Activated CD8-positive, alpha-beta T cell treated with anti-CD3 and anti-CD28 coated beads for 36 hours (primary cell): ENCODE data around the gene ANXA11. TPM values are rescaled to one million over a fixed set of nuclear protein-coding genes. Genes with fewer than 3 reads are reported as not detected.
A peak's percentile ranks its signal among the peaks of the same experiment; 100 is the strongest.

Experiments used
- ATAC-seq: fragments of 200-7000 bp; cut with Tn5 transposase; one replicate; pipeline ENCODE4 v1.10.0; 2021; ENCODE audit warnings: mild to moderate bottlenecking, moderate library complexity
- CTCF ChIA-PET: fragments of 350-600 bp; sonication (Branson Sonifier 250); formaldehyde crosslinking; loops from one replicate; lab custom pipeline; 2021; ENCODE audit warnings: antibody characterized with exemption; lab: Charles Lee
- POLR2A ChIA-PET: fragments of 350-600 bp; sonication (Branson Sonifier 250); formaldehyde crosslinking; loops from one replicate; lab custom pipeline; 2021; ENCODE audit warnings: antibody characterized with exemption; lab: Charles Lee
- DNase-seq: peaks from one replicate; pipeline ENCODE4 v3.0.0-alpha.2; 2020
- H3K27ac Mint-ChIP-seq: one replicate; pipeline ENCODE4 v1.8.0; 2021; ENCODE audit warnings: mild to moderate bottlenecking, mixed read lengths
- H3K27me3 Mint-ChIP-seq: one replicate; pipeline ENCODE4 v1.8.0; 2021; ENCODE audit warnings: mixed read lengths
- H3K36me3 Mint-ChIP-seq: one replicate; pipeline ENCODE4 v1.8.0; 2021; ENCODE audit warnings: low read depth, mixed read lengths
- H3K4me1 Mint-ChIP-seq: one replicate; pipeline ENCODE4 v1.8.0; 2021; ENCODE audit warnings: low read depth, mixed read lengths
- H3K4me3 Mint-ChIP-seq: one replicate; pipeline ENCODE4 v1.8.0; 2021; ENCODE audit warnings: mild to moderate bottlenecking, moderate library complexity, mixed read lengths
- H3K9me3 Mint-ChIP-seq: one replicate; pipeline ENCODE4 v1.8.0; 2021; ENCODE audit warnings: mixed read lengths
- intact Hi-C: fragments of 100-400 bp; cut with micrococcal nuclease; formaldehyde crosslinking; loops from one replicate; pipeline ENCODE4 v1.10.0; 2022
- total RNA-seq, 2 experiments: library from RNA; stranded (reverse); gene quantifications; one replicate each; pipeline ENCODE4 v1.2.3, GENCODE V29; 2021
- TF ChIP-seq, protein P1 (sequence below): fragments of 200-600 bp; IDR thresholded peaks from one replicate; pipeline ENCODE4 v1.8.0; 2022; ENCODE audit warnings: antibody characterized with exemption, mild to moderate bottlenecking

ANXA11 gene
- total RNA-seq, 2 experiments from 2014 or later, result 226 to 238 TPM

GRCh38 chr10:80154978-80155695 is 50.2 kb downstream of the ANXA11 start:
- peak overlapping the region; percentile 68 for H3K27ac Mint-ChIP-seq
- H3K4me3 Mint-ChIP-seq, result no peak overlapping the region
- intact Hi-C loops, result no loop called here

GRCh38 chr10:80154626-80154977 is 50.7 kb downstream of the ANXA11 start:
- ChIA-PET CTCF (interaction anchor here (0.7 to 3.1 kb wide), 4 partner anchors 11 to 73 kb away, joined by 4 to 24 read pairs (median 6); no protein-coding TSS in a partner anchor), POLR2A (no interaction called here)
- Mint-ChIP-seq H3K4me3 (no peak overlapping the region), H3K27me3 (no peaks in the 10 kb centered on the region), H3K4me1 (peaks cover 10% of the 10 kb centered on the region), H3K9me3 (peaks cover 12% of the 10 kb centered on the region), H3K36me3 (peaks cover 91% of the 10 kb centered on the region), H3K27ac (peak overlapping the region; percentile 21)
- TF ChIP-seq, protein P1, sequence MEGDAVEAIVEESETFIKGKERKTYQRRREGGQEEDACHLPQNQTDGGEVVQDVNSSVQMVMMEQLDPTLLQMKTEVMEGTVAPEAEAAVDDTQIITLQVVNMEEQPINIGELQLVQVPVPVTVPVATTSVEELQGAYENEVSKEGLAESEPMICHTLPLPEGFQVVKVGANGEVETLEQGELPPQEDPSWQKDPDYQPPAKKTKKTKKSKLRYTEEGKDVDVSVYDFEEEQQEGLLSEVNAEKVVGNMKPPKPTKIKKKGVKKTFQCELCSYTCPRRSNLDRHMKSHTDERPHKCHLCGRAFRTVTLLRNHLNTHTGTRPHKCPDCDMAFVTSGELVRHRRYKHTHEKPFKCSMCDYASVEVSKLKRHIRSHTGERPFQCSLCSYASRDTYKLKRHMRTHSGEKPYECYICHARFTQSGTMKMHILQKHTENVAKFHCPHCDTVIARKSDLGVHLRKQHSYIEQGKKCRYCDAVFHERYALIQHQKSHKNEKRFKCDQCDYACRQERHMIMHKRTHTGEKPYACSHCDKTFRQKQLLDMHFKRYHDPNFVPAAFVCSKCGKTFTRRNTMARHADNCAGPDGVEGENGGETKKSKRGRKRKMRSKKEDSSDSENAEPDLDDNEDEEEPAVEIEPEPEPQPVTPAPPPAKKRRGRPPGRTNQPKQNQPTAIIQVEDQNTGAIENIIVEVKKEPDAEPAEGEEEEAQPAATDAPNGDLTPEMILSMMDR, result no peak
- no peak for DNase-seq
- ATAC-seq, result no peak
- intact Hi-C loops, result no loop called here

More at GRCh38 chr10:80154978-80155695, 50.2 kb downstream of the ANXA11 start:
- ChIA-PET CTCF (interaction anchor here (2.3 to 3.1 kb wide), 2 partner anchors 11 to 67 kb away, joined by 9 to 24 read pairs; no protein-coding TSS in a partner anchor), POLR2A (no interaction called here)
- Mint-ChIP-seq H3K27me3 (no peaks in the 10 kb centered on the region), H3K4me1 (peaks cover 10% of the 10 kb centered on the region), H3K9me3 (peaks cover 12% of the 10 kb centered on the region), H3K36me3 (peaks cover 90% of the 10 kb centered on the region)
- no peak for DNase-seq
- TF ChIP-seq, protein P1, result no peak
- ATAC-seq, result no peak

DNA sequence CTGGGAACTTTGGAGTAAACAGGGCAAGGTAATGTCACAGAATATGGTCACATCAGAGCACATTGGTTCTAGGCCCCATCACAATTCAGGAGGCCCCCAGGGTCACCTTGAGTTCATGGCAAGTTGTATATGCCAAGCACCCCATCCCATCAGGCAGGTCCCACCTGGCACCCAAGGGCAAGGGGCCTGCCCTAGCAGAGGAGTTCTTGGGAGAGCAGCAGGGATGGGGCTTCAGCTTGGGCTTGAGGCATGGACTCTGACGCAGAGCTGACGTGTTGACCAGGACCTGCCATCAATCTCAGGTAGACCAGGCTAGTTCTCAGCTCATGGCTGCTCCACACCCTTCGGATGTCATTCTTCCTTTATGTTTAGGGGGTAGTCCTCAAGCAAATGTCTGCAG is 51.9 kb downstream of the ANXA11 start:
- Mint-ChIP-seq H3K27ac (peak overlapping the region; percentile 57), H3K4me1 (peaks cover 3% of the 10 kb centered on the region), H3K9me3 (peaks cover 21% of the 10 kb centered on the region), H3K4me3 (no peak overlapping the region), H3K36me3 (peaks cover 91% of the 10 kb centered on the region), H3K27me3 (no peaks in the 10 kb centered on the region)
- TF ChIP-seq, protein P1, result no peak
- DNase-seq, result no peak
- no peak for ATAC-seq
- ChIA-PET CTCF (interaction anchor here (0.6 to 3.1 kb wide), 5 partner anchors 10 to 107 kb away, joined by 3 to 24 read pairs (median 4); no protein-coding TSS in a partner anchor), POLR2A (interaction anchor here (0.5 to 0.8 kb wide), 2 partner anchors 34 to 116 kb away, joined by 3 read pairs; no protein-coding TSS in a partner anchor)
- intact Hi-C loops, result no loop called here

DNA sequence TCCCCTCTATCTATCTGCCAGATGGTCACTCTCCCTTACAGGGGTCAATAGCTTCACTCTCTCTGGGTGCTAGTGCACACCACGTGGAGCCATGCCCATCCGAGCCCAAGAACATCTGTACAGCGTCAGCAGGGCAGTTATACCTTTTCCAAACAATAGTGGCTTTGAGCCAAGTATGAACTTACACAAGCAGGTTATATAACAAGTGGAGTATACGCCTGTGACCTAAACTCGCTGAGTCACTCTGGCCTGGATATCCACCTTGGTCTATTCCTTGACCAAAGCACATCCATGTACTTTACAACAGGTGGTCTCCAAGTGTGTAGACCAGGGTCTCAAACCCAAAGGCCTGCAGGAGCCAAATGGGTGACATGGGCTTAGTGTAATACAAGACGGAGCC is 52.5 kb downstream of the ANXA11 start:
- Mint-ChIP-seq H3K27me3 (no peaks in the 10 kb centered on the region), H3K9me3 (peaks cover 21% of the 10 kb centered on the region), H3K4me3 (no peak overlapping the region), H3K27ac (peak overlapping the region; percentile 70), H3K4me1 (peaks cover 3% of the 10 kb centered on the region), H3K36me3 (peaks cover 85% of the 10 kb centered on the region)
- ChIA-PET POLR2A (interaction anchor here (1.4 kb wide), 1 partner anchor 92 kb away, joined by 3 read pairs; no protein-coding TSS in a partner anchor), CTCF (interaction anchor here (3.1 kb wide), 1 partner anchor 9 kb away, joined by 24 read pairs; no protein-coding TSS in a partner anchor)
- DNase-seq (no peak), ATAC-seq (no peak)
- TF ChIP-seq, protein P1, result no peak
- intact Hi-C loops, result no loop called here

DNA sequence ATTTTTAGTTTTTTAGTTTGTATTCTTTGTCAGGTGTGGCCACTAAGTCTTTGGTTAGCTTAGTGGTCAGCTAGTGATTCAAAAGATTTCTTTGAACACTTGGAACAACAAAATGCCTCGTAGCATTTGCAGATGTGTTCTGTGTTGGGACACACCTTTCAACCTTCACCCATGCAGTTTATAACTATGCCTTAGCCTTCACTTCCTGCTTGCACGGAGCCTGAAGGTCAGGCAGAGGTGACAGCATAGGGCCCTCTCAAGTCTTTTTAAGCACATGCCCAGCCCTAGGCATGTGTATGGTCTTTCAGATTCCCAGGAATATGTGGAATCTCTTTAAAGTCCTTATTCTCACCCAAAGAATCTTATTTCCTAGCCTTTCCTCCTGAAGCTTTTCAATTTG is 55.2 kb downstream of the ANXA11 start:
- Mint-ChIP-seq H3K36me3 (peaks cover 63% of the 10 kb centered on the region), H3K27me3 (no peaks in the 10 kb centered on the region), H3K4me1 (peaks cover 5% of the 10 kb centered on the region), H3K4me3 (no peak overlapping the region), H3K9me3 (peaks cover 21% of the 10 kb centered on the region), H3K27ac (peak overlapping the region; percentile 71)
- CTCF ChIA-PET, result interaction anchor here (0.7 to 3.7 kb wide), 5 partner anchors 37 to 447 kb away, joined by 3 to 23 read pairs (median 3); no protein-coding TSS in a partner anchor
- DNase-seq (no peak), ATAC-seq (no peak)
- intact Hi-C loops, result no loop called here
- TF ChIP-seq, protein P1, result no peak
- POLR2A ChIA-PET, result interaction anchor here (1.3 to 1.5 kb wide), 3 partner anchors 28 to 54 kb away, joined by 4 to 5 read pairs (median 4); no protein-coding TSS in a partner anchor
